ENCODE data around the gene ZNF496.
"Not testable (repeated sequence)": the region's sequence is repeated elsewhere in the genome, so short reads cannot be mapped to it uniquely, and the experiment has no call there.

Gene ZNF496

DNA sequence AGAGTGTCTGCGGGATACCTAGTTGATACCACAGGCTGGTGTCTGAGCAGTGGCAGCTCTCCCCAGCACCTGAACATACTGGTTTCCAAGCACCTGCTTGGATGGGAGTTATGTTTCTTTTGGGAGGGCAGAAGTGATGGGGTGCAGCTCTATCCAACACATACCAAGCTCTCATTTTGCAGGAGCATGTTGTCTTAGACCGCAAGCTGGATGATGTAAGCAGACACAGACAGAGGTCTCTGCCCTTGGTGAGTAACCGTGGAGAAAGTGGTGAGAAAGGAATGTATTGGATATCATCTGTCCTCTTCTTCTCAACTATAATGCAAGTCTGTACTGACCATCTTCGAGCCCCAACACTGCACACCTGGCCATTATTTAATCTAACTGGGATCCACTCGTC lies 37.4 kb downstream of the ZNF496 start:
- POLR2A ChIA-PET, result no interaction called here
- CTCF ChIA-PET, result no interaction called here
- no peak for TF ChIP-seq LEF1 (IDR thresholded peaks at IDR 0.05; ENCODE audit: borderline replicate concordance)
- no peak for TF ChIP-seq ZNF384 (IDR thresholded peaks at IDR 0.05)
- TF ChIP-seq TARDBP (IDR thresholded peaks at IDR 0.05), result no peak
- no peak for DNase-seq (ENCODE audit: extremely low spot score)

DNA sequence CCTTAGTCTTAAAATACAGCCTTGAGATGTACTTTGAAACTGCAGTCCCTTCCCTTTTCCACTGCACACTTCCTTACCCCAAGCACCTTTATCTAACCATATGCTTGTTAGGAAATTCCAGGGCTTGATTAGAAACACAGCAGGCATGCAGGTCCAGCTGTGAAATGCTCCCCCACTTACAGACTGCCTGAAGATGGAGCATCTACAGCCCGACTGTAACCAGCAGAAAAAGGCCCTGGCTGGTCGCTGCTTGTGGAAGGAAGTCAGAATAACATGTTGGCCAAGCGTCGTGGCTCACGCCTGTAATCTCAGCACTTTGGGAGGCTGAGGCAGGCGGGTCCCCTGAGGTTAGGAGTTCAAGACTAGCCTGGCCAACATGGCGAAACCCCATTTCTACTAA lies 38.6 kb downstream of the ZNF496 start:
- ChIA-PET POLR2A (no interaction called here), CTCF (no interaction called here)
- no peak for DNase-seq (ENCODE audit: extremely low spot score)
- TF ChIP-seq, protein P1, sequence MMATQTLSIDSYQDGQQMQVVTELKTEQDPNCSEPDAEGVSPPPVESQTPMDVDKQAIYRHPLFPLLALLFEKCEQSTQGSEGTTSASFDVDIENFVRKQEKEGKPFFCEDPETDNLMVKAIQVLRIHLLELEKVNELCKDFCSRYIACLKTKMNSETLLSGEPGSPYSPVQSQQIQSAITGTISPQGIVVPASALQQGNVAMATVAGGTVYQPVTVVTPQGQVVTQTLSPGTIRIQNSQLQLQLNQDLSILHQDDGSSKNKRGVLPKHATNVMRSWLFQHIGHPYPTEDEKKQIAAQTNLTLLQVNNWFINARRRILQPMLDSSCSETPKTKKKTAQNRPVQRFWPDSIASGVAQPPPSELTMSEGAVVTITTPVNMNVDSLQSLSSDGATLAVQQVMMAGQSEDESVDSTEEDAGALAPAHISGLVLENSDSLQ (IDR thresholded peaks at IDR 0.05), result no peak
- TF ChIP-seq ARNT (IDR thresholded peaks at IDR 0.05) (no peak), LEF1 (IDR thresholded peaks at IDR 0.05; ENCODE audit: borderline replicate concordance) (no peak), BHLHE40 (IDR thresholded peaks at IDR 0.05; ENCODE audit: borderline replicate concordance) (no peak), HDGF (IDR thresholded peaks at IDR 0.05; ENCODE audit: borderline replicate concordance) (no peak), L3MBTL2 (conservative IDR thresholded peaks at IDR 0.05) (no peak), SP1 (IDR thresholded peaks at IDR 0.05) (no peak), FOXK2 (IDR thresholded peaks at IDR 0.05) (no peak), ELF4 (IDR thresholded peaks at IDR 0.05) (no peak), CTBP1 (IDR thresholded peaks at IDR 0.05; ENCODE audit: borderline replicate concordance) (no peak), FOXA1 (IDR thresholded peaks at IDR 0.05) (no peak)

DNA sequence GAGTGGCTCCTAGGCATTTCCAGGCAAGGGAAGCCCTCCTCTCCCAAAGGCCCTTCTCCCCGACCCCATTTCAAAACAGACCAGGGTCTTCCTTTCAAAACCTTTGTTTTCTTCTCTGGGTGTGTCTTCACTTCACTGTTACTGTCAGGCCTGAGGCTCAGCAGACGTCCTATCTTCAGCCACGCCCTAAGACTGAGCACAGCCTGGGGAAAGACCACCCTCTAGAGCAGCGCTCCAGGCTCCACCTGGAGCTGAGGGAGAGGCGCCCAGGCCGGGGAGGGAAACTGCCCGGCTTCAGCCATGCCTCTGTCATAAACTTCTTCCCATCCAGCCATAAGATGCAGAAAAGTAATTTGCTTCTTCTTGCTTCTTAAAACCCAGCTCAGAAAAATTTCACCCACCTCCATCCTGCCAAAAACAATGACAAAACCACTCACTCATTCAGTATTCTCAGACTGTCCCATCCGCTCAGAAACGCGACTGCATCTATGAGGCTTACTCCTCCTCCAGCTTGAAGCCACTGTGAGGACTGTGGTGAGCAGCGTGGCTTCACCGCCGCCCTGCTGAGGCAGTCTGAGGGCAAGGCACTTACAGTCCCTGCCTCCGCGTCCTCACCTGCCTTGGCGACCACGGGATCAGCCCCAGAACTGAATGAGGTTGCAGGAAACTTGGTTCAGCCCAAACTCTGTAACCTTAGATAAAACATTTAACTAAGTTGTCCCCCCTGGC lies 39.7 kb downstream of the ZNF496 start:
- no peak for DNase-seq (ENCODE audit: extremely low spot score)
- ChIA-PET POLR2A (no interaction called here), CTCF (no interaction called here)
- TF ChIP-seq FOXK2 (IDR thresholded peaks at IDR 0.05) (no peak), CTBP1 (IDR thresholded peaks at IDR 0.05; ENCODE audit: borderline replicate concordance) (no peak), ELF4 (IDR thresholded peaks at IDR 0.05) (no peak), HDGF (IDR thresholded peaks at IDR 0.05; ENCODE audit: borderline replicate concordance) (no peak), FOXM1 (IDR thresholded peaks at IDR 0.05; ENCODE audit: borderline replicate concordance) (no peak), ZNF384 (IDR thresholded peaks at IDR 0.05) (no peak), LEF1 (IDR thresholded peaks at IDR 0.05; ENCODE audit: borderline replicate concordance) (no peak), FOXA1 (IDR thresholded peaks at IDR 0.05) (no peak), ARNT (IDR thresholded peaks at IDR 0.05) (no peak), BHLHE40 (IDR thresholded peaks at IDR 0.05; ENCODE audit: borderline replicate concordance) (no peak), L3MBTL2 (conservative IDR thresholded peaks at IDR 0.05) (no peak), SUZ12 (IDR thresholded peaks at IDR 0.05) (no peak)
- TF ChIP-seq, protein P1 (IDR thresholded peaks at IDR 0.05), result no peak

DNA sequence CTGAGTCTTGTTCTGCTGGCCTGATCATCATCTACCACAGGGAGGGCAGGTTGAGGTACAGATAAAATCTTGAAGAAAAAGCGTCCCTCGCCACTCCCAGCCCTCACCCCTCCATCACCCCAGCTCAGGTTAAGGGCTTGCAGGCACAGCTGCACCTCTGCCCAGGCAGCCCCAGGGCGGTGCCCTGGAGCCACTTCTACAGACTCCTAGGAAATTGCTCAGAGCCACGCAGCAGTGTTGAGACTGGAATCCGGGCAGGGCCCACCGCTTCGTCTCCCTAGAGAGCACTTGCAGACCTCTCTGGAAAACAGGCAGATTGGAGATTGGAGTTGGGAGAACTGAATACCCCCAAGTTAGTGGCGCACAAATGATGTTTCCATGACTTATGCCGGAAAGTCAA lies 40.5 kb downstream of the ZNF496 start:
- POLR2A ChIA-PET, result no interaction called here
- CTCF ChIA-PET, result no interaction called here
- no peak for DNase-seq (ENCODE audit: extremely low spot score)
- TF ChIP-seq SUZ12 (IDR thresholded peaks at IDR 0.05) (no peak), LEF1 (IDR thresholded peaks at IDR 0.05; ENCODE audit: borderline replicate concordance) (no peak), FOXA1 (IDR thresholded peaks at IDR 0.05) (no peak), NFRKB (IDR thresholded peaks at IDR 0.05) (no peak), HDGF (IDR thresholded peaks at IDR 0.05; ENCODE audit: borderline replicate concordance) (no peak), FOXK2 (IDR thresholded peaks at IDR 0.05) (no peak), BHLHE40 (IDR thresholded peaks at IDR 0.05; ENCODE audit: borderline replicate concordance) (no peak), TARDBP (IDR thresholded peaks at IDR 0.05) (no peak)
- TF ChIP-seq, protein P1 (IDR thresholded peaks at IDR 0.05), result no peak

DNA sequence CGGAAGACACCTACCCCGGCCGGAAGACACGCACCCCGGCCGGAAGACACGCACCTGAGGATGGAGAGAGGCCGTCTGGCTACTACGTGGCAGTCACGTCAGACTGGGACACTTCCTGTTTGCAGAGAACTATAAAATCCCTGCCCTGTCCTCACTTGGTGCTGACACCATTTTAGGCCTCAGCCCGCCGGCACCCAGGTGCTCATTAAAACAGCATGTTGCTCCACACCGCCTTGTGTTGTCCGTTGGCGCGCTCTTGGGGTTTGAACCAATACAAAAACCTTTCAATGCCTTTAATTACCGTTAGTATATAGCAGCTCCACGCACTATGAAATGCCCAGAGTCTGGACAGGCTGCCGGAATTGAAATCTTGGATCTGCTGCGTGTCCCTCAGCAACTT lies 41.1 kb downstream of the ZNF496 start:
- no peak for TF ChIP-seq ELF4 (IDR thresholded peaks at IDR 0.05)
- POLR2A ChIA-PET, result no interaction called here
- CTCF ChIA-PET, result no interaction called here
- DNase-seq (ENCODE audit: extremely low spot score), result no peak

DNA sequence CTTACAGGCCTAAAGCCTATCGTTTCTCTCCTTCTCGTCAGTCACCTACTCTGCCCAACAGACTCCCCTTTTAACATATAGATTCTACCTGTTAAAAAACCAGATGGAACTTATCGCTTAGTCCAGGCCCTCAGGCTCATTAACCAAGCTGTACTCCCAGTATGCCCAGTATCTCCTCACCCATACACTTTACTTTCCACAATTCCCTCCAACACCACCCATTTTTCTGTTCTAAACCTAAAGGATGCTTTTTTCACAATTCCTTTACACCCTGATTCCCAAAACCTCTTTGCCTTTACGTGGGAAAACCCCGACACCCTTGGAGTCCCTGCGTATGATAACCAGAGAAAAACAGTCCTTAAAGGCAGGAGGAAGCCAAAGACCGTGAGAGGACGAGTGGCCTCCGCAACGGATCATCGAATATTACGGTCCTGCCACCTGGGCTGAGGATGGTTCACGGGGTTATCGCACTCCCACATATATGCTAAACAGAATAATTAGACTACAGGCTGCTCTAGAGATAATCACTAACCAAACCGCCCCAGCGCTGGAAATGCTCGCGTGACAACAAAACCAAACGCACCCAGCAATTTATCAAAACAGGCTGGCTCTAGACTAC lies 42.3 kb downstream of the ZNF496 start:
- DNase-seq (ENCODE audit: extremely low spot score); CTCF ChIA-PET; POLR2A ChIA-PET: not testable (repeated sequence)

DNA sequence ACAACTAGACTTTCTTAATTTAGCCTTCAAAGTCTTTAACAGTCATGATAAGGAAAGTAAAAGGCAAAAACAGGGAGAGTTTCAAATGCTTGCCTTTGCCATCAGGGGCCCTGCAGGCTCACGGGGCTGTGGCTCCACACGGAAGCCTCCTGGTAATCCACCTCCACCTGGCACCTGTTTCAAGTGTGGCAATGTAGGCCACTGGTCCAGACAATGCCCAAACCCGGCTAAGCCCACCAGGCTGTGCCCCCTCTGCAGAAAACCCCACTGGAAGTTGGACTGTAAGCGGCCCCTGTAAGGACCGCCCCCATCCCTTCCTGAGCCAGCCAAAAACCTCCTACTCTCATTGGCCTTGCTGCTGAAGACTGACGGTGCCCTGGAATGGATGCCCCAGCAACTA lies 43.3 kb downstream of the ZNF496 start:
- ChIA-PET CTCF (no interaction called here), POLR2A (no interaction called here)
- no peak for DNase-seq (ENCODE audit: extremely low spot score)
- TF ChIP-seq SUZ12 (IDR thresholded peaks at IDR 0.05) (no peak), FOXA1 (IDR thresholded peaks at IDR 0.05) (no peak), ELF4 (IDR thresholded peaks at IDR 0.05) (no peak), NFRKB (IDR thresholded peaks at IDR 0.05) (no peak), ZNF384 (IDR thresholded peaks at IDR 0.05) (no peak), SP1 (IDR thresholded peaks at IDR 0.05) (no peak), TARDBP (IDR thresholded peaks at IDR 0.05) (no peak)
